ENCODE data around the gene MYO9A.

DNA sequence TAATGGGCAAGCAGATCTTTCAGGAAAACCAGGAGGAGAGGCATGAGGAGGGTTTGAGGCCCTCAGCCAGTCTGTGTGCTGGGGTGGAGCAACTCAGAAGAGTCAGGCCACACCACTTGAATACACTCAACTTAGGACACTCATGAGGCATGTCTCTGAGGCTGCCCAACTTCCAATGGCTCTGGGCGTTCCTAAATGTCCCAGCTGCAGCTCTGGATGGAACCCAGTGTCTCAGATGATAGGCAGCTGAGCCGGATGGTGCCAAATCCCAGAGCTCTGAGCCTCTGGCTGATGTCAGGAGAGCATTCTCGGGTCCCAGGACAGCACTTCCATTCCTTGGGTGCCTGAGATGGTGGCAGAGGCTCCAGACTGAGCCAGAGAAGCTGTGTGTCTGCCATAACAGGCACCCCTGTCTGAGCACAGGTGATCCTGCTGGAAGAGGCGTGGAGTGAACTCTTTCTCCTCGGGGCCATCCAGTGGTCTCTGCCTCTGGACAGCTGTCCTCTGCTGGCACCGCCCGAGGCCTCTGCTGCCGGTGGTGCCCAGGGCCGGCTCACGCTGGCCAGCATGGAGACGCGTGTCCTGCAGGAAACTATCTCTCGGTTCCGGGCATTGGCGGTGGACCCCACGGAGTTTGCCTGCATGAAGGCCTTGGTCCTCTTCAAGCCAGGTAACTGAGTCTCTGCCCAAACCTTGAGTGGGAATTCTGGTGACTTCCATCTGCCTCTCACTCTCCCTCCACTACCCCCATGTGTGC lies 304.8 kb downstream of the MYO9A start:
- TF ChIP-seq, protein P1, sequence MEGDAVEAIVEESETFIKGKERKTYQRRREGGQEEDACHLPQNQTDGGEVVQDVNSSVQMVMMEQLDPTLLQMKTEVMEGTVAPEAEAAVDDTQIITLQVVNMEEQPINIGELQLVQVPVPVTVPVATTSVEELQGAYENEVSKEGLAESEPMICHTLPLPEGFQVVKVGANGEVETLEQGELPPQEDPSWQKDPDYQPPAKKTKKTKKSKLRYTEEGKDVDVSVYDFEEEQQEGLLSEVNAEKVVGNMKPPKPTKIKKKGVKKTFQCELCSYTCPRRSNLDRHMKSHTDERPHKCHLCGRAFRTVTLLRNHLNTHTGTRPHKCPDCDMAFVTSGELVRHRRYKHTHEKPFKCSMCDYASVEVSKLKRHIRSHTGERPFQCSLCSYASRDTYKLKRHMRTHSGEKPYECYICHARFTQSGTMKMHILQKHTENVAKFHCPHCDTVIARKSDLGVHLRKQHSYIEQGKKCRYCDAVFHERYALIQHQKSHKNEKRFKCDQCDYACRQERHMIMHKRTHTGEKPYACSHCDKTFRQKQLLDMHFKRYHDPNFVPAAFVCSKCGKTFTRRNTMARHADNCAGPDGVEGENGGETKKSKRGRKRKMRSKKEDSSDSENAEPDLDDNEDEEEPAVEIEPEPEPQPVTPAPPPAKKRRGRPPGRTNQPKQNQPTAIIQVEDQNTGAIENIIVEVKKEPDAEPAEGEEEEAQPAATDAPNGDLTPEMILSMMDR (IDR thresholded peaks at IDR 0.05; ENCODE audit: low read depth, low read length): no peak
- TF ChIP-seq, protein P2, sequence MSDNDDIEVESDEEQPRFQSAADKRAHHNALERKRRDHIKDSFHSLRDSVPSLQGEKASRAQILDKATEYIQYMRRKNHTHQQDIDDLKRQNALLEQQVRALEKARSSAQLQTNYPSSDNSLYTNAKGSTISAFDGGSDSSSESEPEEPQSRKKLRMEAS (IDR thresholded peaks at IDR 0.05; ENCODE audit: low read depth, low read length): no peak
